ENCODE data around the gene MTRFR. TPM values are rescaled to one million over a fixed set of nuclear protein-coding genes. Genes with fewer than 3 reads are reported as not detected.

The MTRFR gene
- polyA plus RNA-seq, 1 of the 3 experiments (the other 2 are of a cell fraction), result 6.6 TPM

GRCh38 chr12:123283461-123283860, 50.2 kb downstream of the MTRFR start:
- no peaks in the 10 kb centered on the region for H3K36me3 ChIP-seq (replicated peaks in 1 of 2; ENCODE audit: control insufficient read depth in 1 of 2, insufficient read depth in 2 of 2, low read length in 1 of 2)
- no peak overlapping the region for H2AFZ ChIP-seq (ENCODE audit: low read depth)
- H3K9me2 ChIP-seq, result no peaks in the 10 kb centered on the region
- no peaks in the 10 kb centered on the region for H3K79me2 ChIP-seq (ENCODE audit: insufficient read depth)
- no peak overlapping the region for H3K27ac ChIP-seq (ENCODE audit: low read depth in 2 of 2, low read length in 1 of 2)
- DNase-seq, result no peak
- ChIA-PET CTCF (interaction anchor here (1.0 to 2.7 kb wide), 2 partner anchors 14 to 300 kb away, joined by 3 to 11 read pairs; no protein-coding TSS in a partner anchor), POLR2A (no interaction called here)
- 92% methylated on average over 8 of the region's 8 CpGs for WGBS (ENCODE audit: low lambda C conversion rate)
- H3K4me3 ChIP-seq (ENCODE audit: low read depth in 2 of 2, low read length in 1 of 2), result no peak overlapping the region
- H3F3A ChIP-seq (replicated peaks; ENCODE audit: insufficient read depth), result no peaks in the 10 kb centered on the region
- H4K20me1 ChIP-seq (ENCODE audit: insufficient read depth), result no peaks in the 10 kb centered on the region
- H3K4me2 ChIP-seq, result no peak overlapping the region
- no peaks in the 10 kb centered on the region for H3K27me3 ChIP-seq (ENCODE audit: insufficient read depth)
- no peak overlapping the region for H3K9ac ChIP-seq
- no peaks in the 10 kb centered on the region for H3K9me3 ChIP-seq
- TF ChIP-seq IRF3 (IDR thresholded peaks at IDR 0.05; ENCODE audit: low read depth, low read length) (no peak), CHD2 (IDR thresholded peaks at IDR 0.05; ENCODE audit: low read length, partially characterized antibody) (no peak), RFX5 (IDR thresholded peaks at IDR 0.05; ENCODE audit: low read length) (no peak), TAF1 (IDR thresholded peaks at IDR 0.05; ENCODE audit: borderline replicate concordance, low read depth, low read length) (no peak), GATA2 (CRISPR knock-in tag; IDR thresholded peaks at IDR 0.05) (no peak)
- no peaks in the 10 kb centered on the region; a peak in 1 of 4 replicates for H3K4me1 ChIP-seq (ENCODE audit: control insufficient read depth in 1 of 2, insufficient read depth in 2 of 2, low read depth in 1 of 2, low read length in 1 of 2)

GRCh38 chr12:123284669-123285068, 51.4 kb downstream of the MTRFR start:
- no peaks in the 10 kb centered on the region for H3K27me3 ChIP-seq (ENCODE audit: insufficient read depth)
- no peak overlapping the region for H3K27ac ChIP-seq (ENCODE audit: low read depth in 2 of 2, low read length in 1 of 2)
- no peaks in the 10 kb centered on the region for H3K9me3 ChIP-seq
- no peaks in the 10 kb centered on the region; a peak in 1 of 4 replicates for H3K4me1 ChIP-seq (ENCODE audit: control insufficient read depth in 1 of 2, insufficient read depth in 2 of 2, low read depth in 1 of 2, low read length in 1 of 2)
- H3K9me2 ChIP-seq, result no peaks in the 10 kb centered on the region
- no peak overlapping the region for H3K9ac ChIP-seq
- no peak for DNase-seq
- no peaks in the 10 kb centered on the region for H3F3A ChIP-seq (replicated peaks; ENCODE audit: insufficient read depth)
- H3K79me2 ChIP-seq (ENCODE audit: insufficient read depth), result no peaks in the 10 kb centered on the region
- ChIA-PET POLR2A (interaction anchor here (0.7 kb wide), 1 partner anchor 962 kb away, joined by 6 read pairs; no protein-coding TSS in a partner anchor), CTCF (interaction anchor here (0.6 kb wide), 1 partner anchor 12 kb away, joined by 3 read pairs; no protein-coding TSS in a partner anchor)
- no peak overlapping the region for H3K4me2 ChIP-seq
- no peak overlapping the region for H2AFZ ChIP-seq (ENCODE audit: low read depth)
- no peaks in the 10 kb centered on the region for H4K20me1 ChIP-seq (ENCODE audit: insufficient read depth)
- TF ChIP-seq USF2 (IDR thresholded peaks at IDR 0.05; ENCODE audit: borderline replicate concordance, low read depth, low read length) (no peak), EZH2phosphoT487 (IDR thresholded peaks at IDR 0.05; ENCODE audit: borderline replicate concordance, low read depth) (no peak), IRF3 (IDR thresholded peaks at IDR 0.05; ENCODE audit: low read depth, low read length) (no peak), TAF1 (IDR thresholded peaks at IDR 0.05; ENCODE audit: borderline replicate concordance, low read depth, low read length) (no peak), RAD21 (IDR thresholded peaks at IDR 0.05; ENCODE audit: low read length) (no peak), CTCF (IDR thresholded peaks at IDR 0.05) (no peak)
- WGBS (ENCODE audit: low lambda C conversion rate), result 98% methylated on average over 4 of the region's 4 CpGs
- peaks cover 3 to 7% of the 10 kb centered on the region in 2 experiments for H3K36me3 ChIP-seq (replicated peaks in 1 of 2; ENCODE audit: control insufficient read depth in 1 of 2, insufficient read depth in 2 of 2, low read length in 1 of 2)
- H3K4me3 ChIP-seq (ENCODE audit: low read depth in 2 of 2, low read length in 1 of 2), result no peak overlapping the region
